CD4-positive, alpha-beta T cell treated with Interleukin-4 for 4 hours (primary cell): ENCODE data around the gene RAB10.
A peak's percentile ranks its signal among the peaks of the same experiment; 100 is the strongest.
"Not testable (repeated sequence)": the region's sequence is repeated elsewhere in the genome, so short reads cannot be mapped to it uniquely, and the experiment has no call there.

ENCODE experiments used
- DNase-seq: peaks from one replicate; pipeline ENCODE4 v3.0.0-alpha.2; 2020

The RAB10 gene

DNA sequence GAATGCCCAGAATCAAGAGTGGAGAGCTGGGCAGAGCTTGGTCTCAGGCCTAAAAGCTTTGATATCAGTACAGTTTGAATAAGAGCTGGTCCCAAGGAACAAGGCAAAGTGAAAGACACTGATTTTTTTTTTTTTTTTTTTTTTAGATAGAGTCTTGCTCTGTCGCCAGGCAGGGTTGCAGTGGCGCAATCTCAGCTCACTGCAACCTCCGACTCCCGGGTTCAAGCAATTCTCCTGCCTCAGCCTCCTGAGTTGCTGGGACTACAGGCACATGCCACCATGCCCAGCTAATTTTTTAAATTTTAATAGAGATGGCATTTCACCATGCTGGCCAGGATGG is 17.2 kb upstream of the RAB10 start:
- DNase-seq: not testable (repeated sequence)

DNA sequence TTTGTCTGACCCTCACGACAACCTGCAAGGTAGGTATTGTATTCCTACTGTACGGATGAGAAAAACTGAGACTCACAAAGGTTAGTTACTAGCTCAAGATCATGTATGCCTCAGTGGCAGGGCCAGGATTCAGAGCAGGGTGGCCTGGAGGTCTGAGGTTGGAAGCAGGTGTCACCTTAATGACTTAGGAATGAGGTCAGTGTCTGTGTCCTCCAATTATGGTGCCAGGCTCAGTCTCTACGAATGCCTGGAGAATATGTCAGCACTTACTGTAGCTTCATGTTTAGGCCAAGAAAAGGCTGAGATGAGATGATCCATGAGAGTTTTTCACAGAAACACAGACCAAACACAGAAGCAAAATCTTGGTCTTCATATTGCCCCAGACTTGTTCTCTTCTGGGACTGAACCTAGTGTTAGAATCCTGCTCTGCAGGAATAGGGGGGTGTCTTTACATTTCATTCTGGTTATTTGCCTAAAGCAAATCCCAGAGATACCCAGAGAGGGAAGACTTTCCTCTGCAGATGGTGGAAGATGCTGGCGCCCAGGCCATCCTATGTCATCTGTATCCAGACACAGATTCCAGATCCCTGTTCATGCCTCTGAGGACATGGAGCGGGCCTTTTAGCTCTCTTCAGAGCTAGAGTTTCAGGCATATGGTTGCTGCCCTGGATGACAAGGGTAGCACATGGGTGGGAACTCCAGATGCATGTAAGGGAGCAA is 16.3 kb upstream of the RAB10 start:
- no peak for DNase-seq

DNA sequence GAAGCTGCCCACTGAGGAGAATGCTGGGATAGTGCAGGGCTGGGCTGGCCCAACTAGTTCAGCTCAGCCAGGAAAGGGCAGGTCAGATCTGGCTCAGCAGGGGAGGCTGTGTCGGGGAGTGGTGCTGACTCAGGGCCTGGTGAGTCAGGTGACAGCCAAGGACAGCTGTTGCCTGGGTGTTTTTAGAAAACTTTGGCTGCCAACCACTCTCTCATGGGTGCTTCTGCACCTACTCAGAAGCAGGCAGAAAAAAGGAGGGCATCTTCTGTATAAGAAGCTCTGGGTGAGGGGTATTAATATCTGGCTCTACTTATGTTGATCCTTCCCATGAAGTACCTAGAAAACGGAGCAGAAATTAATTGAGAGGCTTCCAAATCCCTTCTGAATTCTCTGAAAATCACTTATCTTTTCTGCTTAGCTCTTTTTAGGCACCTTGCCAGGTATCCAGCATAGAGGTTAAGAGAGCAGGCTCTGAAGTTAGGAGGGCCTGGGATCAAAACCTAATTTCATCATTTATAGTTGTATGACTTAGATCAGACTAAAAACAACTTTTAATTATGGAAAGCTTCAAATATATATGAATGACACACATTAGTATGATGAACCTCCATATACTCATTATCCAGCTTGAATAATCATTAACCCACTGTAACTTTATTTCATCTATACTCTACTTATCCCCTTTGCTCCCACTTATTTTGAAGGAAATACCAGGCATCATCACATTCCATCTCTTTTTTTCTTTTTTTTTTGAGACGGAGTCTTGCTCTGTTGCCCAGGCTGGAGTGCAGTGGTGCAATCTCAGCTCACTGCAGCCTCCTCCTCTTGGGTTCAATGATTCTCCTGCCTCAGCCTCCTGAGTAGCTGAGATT is 15.5 kb upstream of the RAB10 start:
- DNase-seq: peak; percentile 33

DNA sequence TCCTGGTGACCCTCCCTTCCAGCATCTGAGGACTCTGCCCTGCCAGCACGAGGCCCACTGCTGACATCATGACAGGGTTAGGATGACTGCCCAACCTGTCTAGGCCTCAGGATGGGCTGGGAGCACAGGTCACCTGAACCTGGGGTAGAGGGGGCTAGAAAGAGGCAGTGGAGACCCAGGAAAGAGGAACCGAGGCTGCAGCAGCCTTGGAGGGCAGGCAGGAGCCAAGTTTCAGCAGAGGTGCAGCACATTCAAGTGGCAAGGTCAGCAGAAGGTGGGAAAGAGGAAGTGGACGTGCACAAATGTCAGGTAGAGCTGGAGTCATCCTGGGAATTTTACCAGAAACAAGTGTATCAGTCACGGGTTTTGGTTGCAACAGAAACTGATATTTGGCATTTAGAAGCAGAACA is 13.6 kb upstream of the RAB10 start:
- DNase-seq: no peak

DNA sequence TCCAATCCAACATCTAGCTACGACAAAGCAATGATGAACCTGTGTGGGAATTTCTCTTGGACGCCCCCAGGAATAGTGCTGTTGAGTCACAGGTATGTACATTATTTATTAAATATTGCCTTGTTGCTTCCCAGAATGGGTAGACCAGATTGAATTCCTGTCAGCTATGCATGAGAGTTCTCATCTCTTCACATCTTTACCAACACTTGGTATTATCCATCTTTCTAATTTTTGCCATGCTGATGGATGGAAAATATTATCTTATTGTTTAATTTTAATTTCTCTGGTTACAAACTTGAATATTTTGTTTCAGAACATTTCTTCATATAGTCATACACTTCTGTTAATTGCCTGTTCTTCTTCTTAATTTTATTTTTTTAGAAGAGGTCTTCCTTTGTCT is 9.6 kb upstream of the RAB10 start:
- DNase-seq: no peak

DNA sequence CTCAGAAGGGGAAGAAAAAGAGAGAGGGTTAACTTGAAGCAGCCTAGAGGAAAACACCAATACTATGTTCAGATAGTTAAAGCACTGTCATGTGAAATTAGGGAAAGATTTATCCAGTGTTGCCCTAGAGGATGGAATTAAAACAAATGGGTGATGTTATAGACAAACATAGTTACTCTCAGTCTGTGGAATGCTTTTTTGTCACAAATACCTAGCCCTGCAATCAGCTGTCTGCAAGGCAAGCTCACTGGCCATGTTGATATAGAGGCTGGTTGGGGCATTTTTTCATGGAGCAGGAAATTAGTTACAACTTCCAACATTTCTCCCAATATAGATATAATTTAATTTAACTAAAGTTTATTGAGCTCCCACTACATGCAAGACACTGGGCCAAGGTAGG is 8.4 kb upstream of the RAB10 start:
- no peak for DNase-seq

DNA sequence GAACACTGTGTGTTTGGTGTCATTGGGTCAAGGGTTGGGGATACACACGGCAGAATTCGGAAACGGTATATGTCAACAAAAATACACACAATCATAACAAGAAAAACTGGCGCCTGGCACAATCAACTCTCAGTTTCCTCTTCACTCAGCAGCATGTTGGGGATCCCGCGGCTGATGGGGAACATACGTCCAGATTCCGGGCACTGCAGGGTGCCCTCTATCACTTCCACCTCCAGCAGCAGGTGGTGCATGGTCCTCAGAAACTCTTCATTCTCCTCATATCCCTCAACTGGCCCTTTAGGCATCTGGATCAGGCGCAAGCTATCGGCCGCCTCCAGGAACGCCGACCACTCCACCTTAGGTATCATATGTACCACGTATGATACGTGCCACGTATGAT is 5.8 kb upstream of the RAB10 start:
- not testable (repeated sequence) for DNase-seq

DNA sequence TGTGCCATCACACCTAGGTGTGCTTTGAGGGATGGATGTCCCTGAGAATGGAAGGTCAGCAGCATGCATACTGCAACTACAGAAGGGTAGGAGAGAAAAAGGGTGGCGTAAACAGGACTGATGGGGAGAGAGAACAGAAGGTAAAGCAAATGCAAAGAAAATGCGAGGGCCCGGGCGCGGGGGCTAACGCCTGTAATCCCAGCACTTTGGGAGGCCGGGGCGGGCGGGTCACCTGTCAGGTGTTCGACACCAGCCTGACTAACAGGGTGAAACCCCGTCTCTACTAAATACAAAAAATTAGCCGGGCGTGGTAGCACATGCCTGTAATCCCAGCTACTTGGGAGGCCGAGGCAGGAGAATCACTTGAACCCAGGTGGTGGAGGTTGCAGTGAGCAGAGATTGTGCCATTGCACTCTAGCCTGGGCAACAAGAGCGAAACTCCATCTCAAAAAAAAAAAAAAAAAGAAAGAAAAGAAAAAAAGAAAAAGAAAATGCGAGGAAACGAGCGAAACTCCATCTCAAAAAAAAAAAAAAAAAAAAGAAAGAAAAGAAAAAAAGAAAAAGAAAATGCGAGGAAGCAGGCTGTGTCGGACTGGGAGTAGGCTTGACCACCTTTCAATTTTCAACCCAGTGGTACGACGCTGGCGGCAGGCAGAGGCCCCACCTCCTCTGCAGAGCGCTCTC is 1.2 kb upstream of the RAB10 start:
- DNase-seq: not testable (repeated sequence)

DNA sequence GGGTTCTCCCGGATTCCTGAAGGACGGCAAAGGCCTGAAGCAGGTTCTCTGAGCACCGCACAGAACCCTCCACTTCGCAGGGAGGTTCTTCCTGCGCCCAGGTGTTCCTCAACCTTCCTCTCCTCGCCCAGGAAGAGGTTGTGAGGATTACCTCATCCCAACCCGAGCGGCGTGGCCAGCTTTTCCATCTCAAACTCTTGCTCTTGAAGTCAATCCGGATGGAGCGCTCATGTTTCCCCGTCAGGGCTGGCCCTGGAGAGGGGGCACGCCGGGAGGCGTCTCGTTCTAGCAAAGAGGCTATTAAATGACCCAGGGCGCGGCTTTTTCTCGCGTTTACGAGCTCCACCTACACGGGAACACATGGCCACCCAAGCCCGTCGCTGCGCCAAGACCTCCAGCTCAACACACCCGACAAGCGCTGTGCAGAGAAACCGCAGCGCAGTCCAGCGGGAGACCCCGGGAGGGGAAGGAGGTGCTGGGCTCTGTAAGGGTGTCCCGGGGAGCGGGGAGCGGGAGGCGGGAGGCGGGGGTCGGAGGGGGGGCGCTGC is 540 bp upstream of the RAB10 start:
- peak; percentile 12 for DNase-seq

DNA sequence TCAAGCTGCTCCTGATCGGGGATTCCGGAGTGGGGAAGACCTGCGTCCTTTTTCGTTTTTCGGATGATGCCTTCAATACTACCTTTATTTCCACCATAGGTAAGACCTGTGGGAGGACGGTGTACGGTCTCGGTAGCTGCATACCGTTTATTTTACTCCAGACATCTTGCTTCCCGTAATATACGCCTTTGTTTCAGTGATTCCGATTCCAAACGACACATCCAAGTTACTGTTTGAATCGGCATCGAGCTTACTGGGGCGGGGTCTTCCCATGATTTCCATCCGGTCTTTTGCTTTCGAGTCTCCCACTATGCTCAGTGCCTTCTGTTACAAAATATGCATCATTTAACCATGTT is 731 bp downstream of the RAB10 start:
- DNase-seq: peak; percentile 24

DNA sequence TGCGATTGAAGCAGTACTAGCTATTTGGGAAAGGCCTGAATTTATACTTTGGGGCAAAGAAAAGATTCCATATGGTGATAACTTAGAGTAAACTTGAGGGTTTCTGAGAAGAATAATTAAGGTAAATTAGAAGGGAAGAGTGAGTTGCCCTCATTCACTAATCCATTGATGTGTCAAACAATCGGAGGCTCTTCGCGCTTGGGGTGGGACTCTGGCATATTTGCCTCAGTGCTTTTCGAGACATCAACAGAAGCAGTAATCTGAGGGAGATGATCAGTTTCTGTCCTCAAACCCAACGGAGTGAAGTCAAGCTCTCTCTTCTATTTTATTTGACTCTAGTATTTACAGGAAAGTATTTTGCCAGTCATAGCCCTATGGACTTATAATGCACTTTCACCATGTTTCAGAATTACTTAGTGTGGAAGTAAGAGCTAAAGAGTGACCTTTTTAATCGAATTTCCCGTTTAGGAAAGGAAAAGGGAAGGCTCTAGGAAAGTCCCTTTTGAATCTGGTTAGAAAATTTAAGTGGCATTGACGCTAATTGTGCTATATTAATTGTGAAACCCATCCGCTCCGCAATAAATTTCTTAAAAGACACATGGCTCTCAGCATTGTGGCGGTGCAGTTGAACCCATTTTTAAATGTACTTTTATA is 1.3 kb downstream of the RAB10 start:
- no peak for DNase-seq

DNA sequence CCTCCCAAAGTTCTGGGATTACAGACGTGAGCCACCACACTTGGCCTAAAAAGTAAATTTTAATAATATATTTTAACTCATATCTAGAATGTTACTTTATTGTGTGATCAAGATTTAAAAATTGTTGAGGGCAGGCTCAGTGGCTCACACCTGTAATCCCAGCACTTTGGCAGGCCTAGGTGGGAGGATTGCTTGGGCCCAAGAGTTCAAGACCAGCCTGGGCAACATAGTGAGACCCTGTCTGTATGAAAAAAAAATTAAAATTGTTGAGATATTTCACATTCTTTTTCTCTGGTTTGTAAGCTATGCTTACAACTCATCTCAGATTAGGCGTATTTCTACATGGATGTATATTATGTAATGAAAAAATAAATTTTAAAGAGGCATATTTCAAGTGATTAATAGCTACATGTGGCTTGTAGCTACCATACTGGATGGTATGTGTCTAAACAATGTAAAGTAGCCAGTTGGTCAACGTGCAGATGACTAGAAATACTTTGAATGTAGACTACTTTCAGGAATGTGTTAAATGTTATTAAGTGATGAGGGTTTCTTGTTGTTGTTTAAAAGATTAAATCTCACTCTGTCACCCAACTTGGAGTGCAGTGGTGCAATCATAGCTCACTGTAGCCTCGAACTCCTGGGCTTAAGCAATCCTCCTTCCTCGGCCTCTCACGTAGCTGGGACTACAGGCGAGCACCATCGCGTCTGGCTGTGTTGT is 5.9 kb downstream of the RAB10 start:
- DNase-seq: no peak

DNA sequence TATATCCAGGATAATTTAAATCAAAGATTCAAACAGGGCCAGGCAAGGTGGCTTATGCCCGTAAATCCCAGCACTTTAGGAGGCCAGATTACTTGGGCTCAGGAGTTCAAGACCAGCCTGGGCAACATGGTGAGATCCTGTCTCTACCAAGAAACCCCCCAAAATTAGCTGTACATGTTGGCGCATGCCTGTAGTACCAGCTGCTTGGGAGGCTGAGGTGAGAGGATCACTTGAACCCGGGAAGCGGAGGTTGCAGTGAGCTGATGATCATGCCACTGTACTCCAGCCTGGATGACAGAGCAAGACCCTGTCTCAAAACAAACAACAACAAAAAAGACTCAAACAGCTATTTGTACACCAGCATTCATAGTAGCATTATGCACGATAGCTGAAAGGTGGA is 9.2 kb downstream of the RAB10 start:
- no peak for DNase-seq

DNA sequence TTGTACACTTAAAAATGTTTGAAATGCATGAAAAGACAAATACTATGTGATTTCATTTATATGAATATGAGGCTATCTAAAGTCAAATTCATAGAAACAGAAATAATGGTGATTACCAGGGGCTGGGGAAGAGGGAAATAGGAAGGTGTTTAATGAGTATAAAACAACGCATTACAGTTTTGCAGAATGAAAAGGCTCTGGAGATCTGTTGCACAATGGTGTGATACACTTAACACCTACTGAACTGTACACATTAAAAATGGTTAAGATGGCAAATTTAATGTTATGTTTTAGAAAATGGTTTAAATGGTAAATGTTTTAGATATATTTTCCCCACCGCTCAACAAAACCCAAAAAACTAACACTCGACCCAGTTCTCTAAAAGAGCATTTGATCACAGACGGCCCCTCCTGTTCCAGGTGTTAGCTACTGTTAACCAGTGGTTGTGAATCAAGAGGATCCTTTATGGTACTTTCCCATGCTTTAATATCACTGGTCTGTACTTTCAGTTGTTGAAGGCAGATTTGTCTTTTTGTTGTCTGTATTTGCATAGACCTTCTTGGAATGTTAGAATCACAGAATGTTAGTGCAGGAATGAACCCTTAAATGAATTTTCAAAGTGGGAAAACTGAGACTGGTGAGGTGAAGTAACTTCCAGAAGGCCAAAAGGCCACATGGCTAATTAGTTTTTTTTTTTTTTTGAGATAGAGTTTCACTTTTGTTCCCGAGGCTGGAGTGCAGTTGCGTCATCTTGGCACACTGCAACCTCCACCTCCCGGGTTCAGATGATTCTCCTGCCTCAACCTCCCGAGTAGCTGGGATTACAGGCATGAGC is 10.2 kb downstream of the RAB10 start:
- DNase-seq: no peak

DNA sequence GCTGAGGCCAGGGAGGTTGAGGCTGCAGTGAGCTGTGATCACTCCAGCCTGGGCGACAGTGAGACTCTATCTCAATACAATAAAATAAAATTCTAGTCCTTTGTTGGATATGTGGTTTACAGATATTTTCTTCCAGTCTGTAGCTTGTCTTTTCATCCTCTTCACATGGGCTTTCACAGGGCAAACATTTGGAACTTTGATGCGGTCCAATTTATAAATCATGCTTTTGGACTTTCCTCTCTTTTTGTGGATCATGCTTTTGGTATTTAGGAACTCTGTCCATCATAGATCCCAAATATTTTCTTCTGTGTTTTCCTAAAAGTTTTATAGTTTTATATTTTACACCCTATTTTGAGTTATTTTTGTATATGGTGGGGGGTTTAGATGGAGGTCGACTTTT is 14.9 kb downstream of the RAB10 start:
- no peak for DNase-seq

DNA sequence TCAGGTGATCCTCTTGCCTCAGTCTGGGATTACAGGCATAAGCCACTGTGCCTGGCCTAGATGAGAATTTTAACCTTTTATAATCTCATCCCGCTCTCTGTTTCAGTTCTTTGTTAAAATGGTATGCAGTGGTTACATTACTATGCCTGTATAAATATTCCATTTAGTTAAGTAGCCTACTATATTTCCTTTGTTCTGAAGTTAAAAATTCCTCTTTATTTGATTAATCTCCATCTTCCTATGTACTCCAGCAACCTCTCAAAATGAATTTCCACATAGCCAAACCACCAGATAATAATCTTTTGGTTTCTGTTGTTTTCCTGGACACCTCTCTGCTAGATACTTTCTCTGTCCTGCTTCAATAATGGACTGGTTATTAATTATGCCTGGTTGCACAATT is 15.8 kb downstream of the RAB10 start:
- DNase-seq: no peak

DNA sequence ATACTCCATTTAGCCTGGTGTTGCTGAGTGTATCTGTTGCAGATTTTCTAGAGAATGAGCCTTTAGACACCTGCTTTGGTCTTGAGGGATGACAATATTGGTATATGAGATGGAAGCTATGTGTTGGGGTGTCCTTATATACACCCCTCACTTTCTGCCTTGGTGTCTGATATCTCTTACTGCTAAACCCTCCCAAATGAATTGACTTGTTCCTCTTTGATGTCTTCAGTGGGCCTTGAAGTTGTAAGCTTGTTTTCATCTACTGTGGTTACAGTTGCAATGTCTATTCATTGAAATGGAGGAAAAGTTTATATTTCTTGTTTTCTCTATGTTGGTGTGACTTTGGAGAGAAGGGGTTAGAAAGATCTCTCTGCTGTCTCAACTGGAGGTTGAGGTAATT is 18.9 kb downstream of the RAB10 start:
- no peak for DNase-seq

DNA sequence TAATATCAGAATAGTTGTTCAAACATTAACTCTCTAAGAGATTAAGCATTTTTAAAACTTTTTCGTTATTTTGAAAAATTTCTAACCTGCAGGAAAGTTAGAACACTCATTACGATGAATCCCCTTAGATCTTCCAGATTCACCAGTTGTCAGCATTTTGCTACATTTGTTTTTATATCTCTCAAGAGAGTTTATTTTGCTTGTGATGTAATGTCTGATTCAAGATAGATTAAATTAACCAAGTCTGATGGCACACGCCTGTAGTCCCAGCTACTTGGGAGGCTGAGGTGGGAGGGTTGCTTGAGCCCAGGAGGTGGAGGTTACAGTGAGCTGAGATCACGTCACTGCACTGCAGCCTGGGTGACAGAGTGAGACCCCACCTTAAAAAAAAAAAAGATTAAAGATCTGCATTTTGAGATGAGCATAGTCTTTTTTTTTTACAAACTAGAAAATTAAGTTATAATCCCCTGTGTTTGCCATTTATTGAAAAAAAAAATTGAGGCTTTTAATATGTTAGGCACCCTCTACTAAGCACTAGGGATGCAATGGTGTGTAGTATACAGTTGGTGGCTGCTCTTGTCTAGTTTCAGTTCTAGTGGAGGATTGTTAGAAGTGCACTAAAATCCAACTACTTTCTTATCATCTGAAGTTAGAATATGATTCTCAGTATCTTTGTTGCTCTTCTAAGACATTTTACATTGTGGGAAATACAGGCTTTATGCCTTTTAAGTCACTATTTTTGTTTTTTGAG is 20.9 kb downstream of the RAB10 start:
- DNase-seq: no peak

DNA sequence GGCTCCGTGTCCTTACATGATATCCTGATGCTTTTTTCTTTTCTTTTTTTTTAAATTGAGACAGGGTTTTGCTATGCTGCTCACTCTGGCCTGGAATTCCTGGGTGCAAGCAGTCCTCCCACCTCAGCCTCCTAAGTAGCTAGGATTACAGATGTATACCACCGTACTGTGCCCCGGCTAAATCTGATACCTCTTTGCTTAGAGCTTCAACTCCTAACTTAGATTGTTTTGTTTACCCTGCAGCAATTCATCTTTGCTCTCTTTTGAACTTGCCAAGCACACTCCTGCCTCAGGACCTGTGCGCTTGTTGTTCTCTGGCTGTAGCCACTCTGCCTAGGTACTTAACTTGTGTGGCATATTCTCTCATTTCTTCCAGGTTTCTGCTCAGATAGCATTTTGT is 24.5 kb downstream of the RAB10 start:
- no peak for DNase-seq

DNA sequence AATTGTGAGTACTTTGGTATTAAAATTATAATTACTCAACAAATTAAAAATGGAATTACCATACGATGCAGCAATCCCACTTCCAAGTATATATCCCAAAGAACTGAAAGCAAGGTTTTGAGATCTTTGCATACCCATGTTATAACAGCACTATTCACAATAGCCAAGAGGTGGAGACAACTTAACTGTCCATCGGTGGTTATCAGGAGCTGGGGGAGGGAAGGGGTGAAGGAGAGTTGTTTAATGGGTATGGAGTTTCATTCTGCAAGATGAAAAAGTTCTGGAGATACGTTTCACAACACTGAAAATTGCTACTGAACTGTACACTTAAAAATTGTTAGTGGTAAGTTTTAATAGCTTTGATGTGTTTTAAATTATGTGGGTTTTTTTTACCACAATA is 25.7 kb downstream of the RAB10 start:
- no peak for DNase-seq

DNA sequence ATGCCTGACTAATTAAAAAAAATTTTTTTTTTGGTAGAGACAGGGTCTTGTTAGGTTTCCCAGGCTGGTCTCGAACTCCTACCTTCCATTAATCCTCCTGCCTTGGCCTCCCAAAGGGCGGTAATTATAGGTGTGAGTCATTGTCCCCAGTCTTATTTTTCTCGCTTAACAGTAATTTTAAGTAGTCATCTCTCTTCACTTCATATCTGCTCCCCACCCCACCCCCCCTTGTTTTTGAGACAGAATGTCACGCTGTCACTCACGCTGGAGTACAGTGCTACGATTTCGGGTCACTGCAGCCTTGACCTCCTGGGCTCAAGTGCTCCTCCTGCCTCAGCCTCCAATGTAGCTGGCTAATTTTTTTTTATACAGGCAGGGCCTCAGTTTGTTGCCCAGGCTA is 27.7 kb downstream of the RAB10 start:
- DNase-seq: no peak
